Pancreas (tissue), 10 donors: ENCODE measurements around the gene RAPGEF4. TPM values are rescaled to one million over a fixed set of nuclear protein-coding genes. Genes with fewer than 3 reads are reported as not detected.

Experiments used
- ATAC-seq, 4 donors: fragments of 200-7000 bp; cut with Tn5 transposase; one replicate each; pipeline versions ENCODE4 v1.8.0 to v1.9.1; 2020; ENCODE audit warnings: mild to moderate bottlenecking in 4 of 4, moderate library complexity in 4 of 4
- DNase-seq, 6 donors: peaks; one replicate each; pipeline ENCODE4 v3.0.0-alpha.2; 2020
- FAIRE-seq: peaks from 2 replicates; lab custom pipeline; 2012; peaks lifted over from hg19 to GRCh38; lab: Jason Lieb, UNC
- H3K27ac ChIP-seq, 4 donors: fragments of 200-600 bp; sonication (generic); 1 replicate in 3 of 4; 2 replicates in 1 of 4; pipeline versions ENCODE4 v1.5.0 to v1.8.0; 2020
- H3K27me3 ChIP-seq, 4 donors: fragments of 200-600 bp; one replicate each; pipeline ENCODE4 v1.8.0; 2021
- H3K36me3 ChIP-seq, 3 donors: fragments of 200-600 bp; sonication (generic) in 1 of 3; one replicate each; pipeline versions ENCODE4 v1.5.0 to v1.8.0; 2020 to 2021
- H3K4me1 ChIP-seq, 3 donors: fragments of 200-600 bp; one replicate each; pipeline ENCODE4 v1.8.0; 2021
- H3K4me3 ChIP-seq, 4 donors: fragments of 200-600 bp; sonication (generic) in 2 of 4; one replicate each; pipeline versions ENCODE4 v1.5.0 to v1.8.0; 2020 to 2021
- H3K9me3 ChIP-seq, 4 donors: fragments of 200-600 bp; one replicate each; pipeline ENCODE4 v1.8.0; 2021
- WGBS, 2 donors: extraction: QIAGEN DNeasy Blood & Tissue Kit; methylation state at CpG; one replicate each; pipeline ENCODE4 v1.1.7; 2013; 5-methylcytosine and 5-hydroxymethylcytosine counted together
- intact Hi-C, 3 donors: fragments of 100-400 bp; cut with DNase I; formaldehyde crosslinking; loops; one replicate each; pipeline versions ENCODE4 v1.11.1 to v1.14.2; 2022
- polyA plus RNA-seq, 2 donors: library from polyadenylated mRNA; stranded (reverse); fragments of 200-250 nt; gene quantifications; one replicate each; pipeline ENCODE4 v1.2.3, GENCODE V29; 2013
- total RNA-seq, 6 donors: library from RNA; stranded (reverse); fragmentation: NEBNext Ultra II Directional in 4 of 6; extraction: Animal tissue kit (Norgen Biotek cat#: 25700) in 4 of 6; gene quantifications; one replicate each; pipeline versions ENCODE4 v1.2.1 to v1.2.4, GENCODE V29; 2021 to 2023
- TF ChIP-seq, protein P1 (sequence below), 4 donors: fragments of 200-600 bp; sonication (generic) in 3 of 4; IDR thresholded peaks; one replicate each; pipeline versions ENCODE4 v1.5.0 to v1.8.0; 2021; ENCODE audit warnings: antibody characterized with exemption in 4 of 4
- donor health status: healthy with polysubstance abuse.
- donor health status: DM: no; HTN: no; CAD: no; lungs with moderate emphysema.
- donor health status: DM: no; HTN: no; CAD: no.
- donor health status: control.
- donor health status: control.
- donor health status: Bipolar disorder and iron deficiency.
- donor health status: DM: yes; HTN: yes; CAD: no.
- donor health status: DM: no; HTN: no; CAD: no.
- donor health status: DM: no; HTN: no; CAD: no.
- donor health status: DM: yes; HTN: yes; CAD: no.

The RAPGEF4 gene
- total and polyA plus RNA-seq, 8 donors: 2.1 to 9.0 (median 5.1) TPM

- DNase-seq: peak in 4 of 6 donors; percentile 29 to 50 (median 44)
- Histone ChIP-seq H3K4me1 (peaks cover 0 to 13% (median 8%) of the 10 kb centered on the region in 3 donors), H3K27ac (no peak overlapping the region), H3K36me3 (no peaks in the 10 kb centered on the region), H3K9me3 (no peaks in the 10 kb centered on the region), H3K4me3 (no peak overlapping the region), H3K27me3 (no peaks in the 10 kb centered on the region)
- 37 to 40% methylated on average over 7 of the region's 7 CpGs for WGBS, 2 donors
- no peak for FAIRE-seq
- intact Hi-C loops: no loop called here
- ATAC-seq: peak; percentile 71 to 81 (median 76)
- TF ChIP-seq, protein P1, sequence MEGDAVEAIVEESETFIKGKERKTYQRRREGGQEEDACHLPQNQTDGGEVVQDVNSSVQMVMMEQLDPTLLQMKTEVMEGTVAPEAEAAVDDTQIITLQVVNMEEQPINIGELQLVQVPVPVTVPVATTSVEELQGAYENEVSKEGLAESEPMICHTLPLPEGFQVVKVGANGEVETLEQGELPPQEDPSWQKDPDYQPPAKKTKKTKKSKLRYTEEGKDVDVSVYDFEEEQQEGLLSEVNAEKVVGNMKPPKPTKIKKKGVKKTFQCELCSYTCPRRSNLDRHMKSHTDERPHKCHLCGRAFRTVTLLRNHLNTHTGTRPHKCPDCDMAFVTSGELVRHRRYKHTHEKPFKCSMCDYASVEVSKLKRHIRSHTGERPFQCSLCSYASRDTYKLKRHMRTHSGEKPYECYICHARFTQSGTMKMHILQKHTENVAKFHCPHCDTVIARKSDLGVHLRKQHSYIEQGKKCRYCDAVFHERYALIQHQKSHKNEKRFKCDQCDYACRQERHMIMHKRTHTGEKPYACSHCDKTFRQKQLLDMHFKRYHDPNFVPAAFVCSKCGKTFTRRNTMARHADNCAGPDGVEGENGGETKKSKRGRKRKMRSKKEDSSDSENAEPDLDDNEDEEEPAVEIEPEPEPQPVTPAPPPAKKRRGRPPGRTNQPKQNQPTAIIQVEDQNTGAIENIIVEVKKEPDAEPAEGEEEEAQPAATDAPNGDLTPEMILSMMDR (IDR thresholded peaks at IDR 0.05): no peak
Measured at GRCh38 chr2:172968061-172968469, 232.4 kb downstream of the RAPGEF4 start.

- no peaks in the 10 kb centered on the region for H3K27me3 ChIP-seq
- H3K36me3 ChIP-seq: no peaks in the 10 kb centered on the region
- TF ChIP-seq, protein P1 (IDR thresholded peaks at IDR 0.05): no peak
- H3K4me3 ChIP-seq: no peak overlapping the region
- H3K27ac ChIP-seq: no peak overlapping the region
- WGBS, 2 donors: 75 to 100% methylated on average over 1 of the region's 1 CpG
- peaks cover 0 to 13% (median 8%) of the 10 kb centered on the region in 3 donors for H3K4me1 ChIP-seq
- ATAC-seq (no peak), FAIRE-seq (no peak), DNase-seq (no peak)
- no peaks in the 10 kb centered on the region for H3K9me3 ChIP-seq
- intact Hi-C loops: no loop called here
Measured at GRCh38 chr2:172969166-172969565, 233.5 kb downstream of the RAPGEF4 start.

DNA sequence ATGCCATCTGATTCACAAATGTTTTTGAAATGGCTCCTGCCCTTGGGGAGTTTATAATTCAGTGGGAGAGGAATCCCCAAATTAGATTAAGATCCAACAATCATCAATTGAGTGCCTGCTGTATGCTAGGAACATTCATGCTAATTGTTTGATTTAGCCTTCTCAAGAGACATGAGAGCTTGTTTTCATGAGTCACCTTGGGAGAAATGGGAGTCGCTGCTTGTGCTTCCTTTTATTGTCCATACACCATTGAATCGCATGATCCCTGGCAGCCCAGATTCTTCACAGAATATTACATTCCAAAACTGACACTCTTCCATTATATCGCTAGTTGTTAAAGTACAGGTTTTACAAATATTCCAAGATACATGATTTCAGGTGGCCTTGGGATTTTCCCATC lies 234.0 kb downstream of the RAPGEF4 start:
- intact Hi-C loops: no loop called here
- no peak for DNase-seq
- H3K9me3 ChIP-seq: no peaks in the 10 kb centered on the region
- TF ChIP-seq, protein P1 (IDR thresholded peaks at IDR 0.05): no peak
- H3K4me3 ChIP-seq: no peak overlapping the region
- H3K27me3 ChIP-seq: no peaks in the 10 kb centered on the region
- WGBS, 2 donors: 88 to 94% methylated on average over 3 of the region's 3 CpGs
- H3K36me3 ChIP-seq: no peaks in the 10 kb centered on the region
- FAIRE-seq: no peak
- no peak overlapping the region for H3K27ac ChIP-seq
- peaks cover 0 to 13% (median 8%) of the 10 kb centered on the region in 3 donors for H3K4me1 ChIP-seq
- ATAC-seq: no peak

DNA sequence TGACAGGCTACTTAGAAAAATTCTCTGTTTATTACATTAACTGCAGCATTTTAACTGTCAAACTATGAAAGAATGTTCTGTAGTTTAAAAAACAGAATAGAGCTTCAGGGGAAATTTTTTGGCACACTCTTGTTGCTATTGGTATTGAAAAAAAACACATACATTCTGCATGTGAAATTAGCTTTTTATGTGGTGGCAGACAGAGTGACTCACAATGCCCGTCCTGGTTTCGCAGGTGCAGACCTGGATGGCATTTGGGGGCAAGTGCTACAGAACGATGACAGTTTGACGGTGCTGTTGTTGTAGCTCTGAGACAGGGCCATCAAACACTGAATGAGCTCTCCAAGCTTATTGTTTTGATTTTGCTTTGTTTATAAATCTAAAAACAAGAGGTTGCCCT lies 235.0 kb downstream of the RAPGEF4 start:
- 88 to 90% methylated on average over 4 of the region's 4 CpGs for WGBS, 2 donors
- Histone ChIP-seq H3K36me3 (no peaks in the 10 kb centered on the region), H3K4me3 (no peak overlapping the region), H3K4me1 (peaks cover 0 to 13% (median 8%) of the 10 kb centered on the region in 3 donors), H3K27ac (no peak overlapping the region), H3K9me3 (no peaks in the 10 kb centered on the region), H3K27me3 (no peaks in the 10 kb centered on the region)
- intact Hi-C loops: no loop called here
- DNase-seq: no peak
- no peak for FAIRE-seq
- TF ChIP-seq, protein P1 (IDR thresholded peaks at IDR 0.05): no peak
- ATAC-seq: no peak

GRCh38 chr2:172972005-172972619 lies 236.5 kb downstream of the RAPGEF4 start:
- no peaks in the 10 kb centered on the region for H3K36me3 ChIP-seq
- H3K4me3 ChIP-seq: no peak overlapping the region
- no peak overlapping the region for H3K27ac ChIP-seq
- H3K4me1 ChIP-seq: peaks cover 0 to 8% (median 5%) of the 10 kb centered on the region in 3 donors
- peak; percentile 49 to 81 (median 77) for ATAC-seq
- TF ChIP-seq, protein P1 (IDR thresholded peaks at IDR 0.05): peak; percentile 57 to 84 (median 70)
- no peaks in the 10 kb centered on the region for H3K27me3 ChIP-seq
- 35 to 38% methylated on average over 12 of the region's 12 CpGs for WGBS, 2 donors
- H3K9me3 ChIP-seq: no peaks in the 10 kb centered on the region
- peak in 4 of 6 donors; percentile 9 to 63 (median 40) for DNase-seq
- FAIRE-seq: no peak
- intact Hi-C loops: no loop called here
